ENCODE measurements around the gene IL9.

IL9 gene

GRCh38 chr5:135890867-135891266 is 4.8 kb downstream of the IL9 start:
- DNase-seq, result no peak

- DNase-seq, result no peak
Measured at GRCh38 chr5:135890296-135890695, 5.3 kb downstream of the IL9 start.

- DNase-seq, result no peak
Measured at GRCh38 chr5:135887881-135888614, 7.6 kb downstream of the IL9 start.

GRCh38 chr5:135887447-135887864 is 8.2 kb downstream of the IL9 start:
- peak; percentile 62 for DNase-seq

- DNase-seq, result no peak
Measured at GRCh38 chr5:135886136-135886535, 9.5 kb downstream of the IL9 start.

GRCh38 chr5:135885031-135885430 is 10.6 kb downstream of the IL9 start:
- no peak for DNase-seq

- no peak for DNase-seq
Measured at GRCh38 chr5:135883441-135883840, 12.2 kb downstream of the IL9 start.

GRCh38 chr5:135883026-135883425 is 12.6 kb downstream of the IL9 start:
- DNase-seq, result no peak

- no peak for DNase-seq
Measured at GRCh38 chr5:135881819-135882218, 13.8 kb downstream of the IL9 start.

- DNase-seq, result no peak
Measured at GRCh38 chr5:135881244-135881643, 14.4 kb downstream of the IL9 start.

- DNase-seq, result no peak
Measured at GRCh38 chr5:135880801-135881200, 14.8 kb downstream of the IL9 start.

GRCh38 chr5:135880278-135880677 is 15.4 kb downstream of the IL9 start:
- DNase-seq, result no peak

GRCh38 chr5:135879591-135879990 is 16.1 kb downstream of the IL9 start:
- no peak for DNase-seq

GRCh38 chr5:135878156-135878620 is 17.5 kb downstream of the IL9 start:
- no peak for DNase-seq

GRCh38 chr5:135877570-135878155 is 18.0 kb downstream of the IL9 start:
- no peak for DNase-seq

GRCh38 chr5:135876146-135876545 is 19.5 kb downstream of the IL9 start:
- no peak for DNase-seq

GRCh38 chr5:135875567-135875966 is 20.1 kb downstream of the IL9 start:
- DNase-seq, result no peak

GRCh38 chr5:135874461-135874860 is 21.2 kb downstream of the IL9 start:
- DNase-seq, result no peak

- no peak for DNase-seq
Measured at GRCh38 chr5:135873831-135874230, 21.8 kb downstream of the IL9 start.

GRCh38 chr5:135871268-135871915 is 24.2 kb downstream of the IL9 start:
- DNase-seq, result no peak

- no peak for DNase-seq
Measured at GRCh38 chr5:135869935-135870334, 25.7 kb downstream of the IL9 start.

GRCh38 chr5:135869276-135869675 is 26.4 kb downstream of the IL9 start:
- no peak for DNase-seq

- no peak for DNase-seq
Measured at GRCh38 chr5:135868681-135869080, 27.0 kb downstream of the IL9 start.

GRCh38 chr5:135867599-135867998 is 28.0 kb downstream of the IL9 start:
- no peak for DNase-seq

Data from HCEC 1CT (cell line).